CD4-positive, alpha-beta T cell treated with Interleukin-4 for 4 hours (primary cell): ENCODE measurements around the gene LSP1.
"Not testable (repeated sequence)": the region's sequence is repeated elsewhere in the genome, so short reads cannot be mapped to it uniquely, and the experiment has no call there.

Experiments
- DNase-seq: peaks from one replicate; pipeline ENCODE4 v3.0.0-alpha.2; 2020

The LSP1 gene

GRCh38 chr11:1852877-1853276 lies at the start of gene LSP1:
Gene LSP1 (plus strand): TSS chr11:1853084. CDS start chr11:1853145, 61 bp downstream.
- DNase-seq: peak; percentile 93

- no peak for DNase-seq
Observed at GRCh38 chr11:1803246-1803645, 49.6 kb upstream of the LSP1 start.

- not testable (repeated sequence) for DNase-seq
Observed at GRCh38 chr11:1803835-1804519, 48.9 kb upstream of the LSP1 start.

- DNase-seq: no peak
Observed at GRCh38 chr11:1805525-1805924, 47.4 kb upstream of the LSP1 start.

GRCh38 chr11:1807264-1807995 lies 45.5 kb upstream of the LSP1 start:
- DNase-seq: no peak

GRCh38 chr11:1810761-1811160 lies 42.1 kb upstream of the LSP1 start:
- DNase-seq: no peak

GRCh38 chr11:1812274-1812673 lies 40.6 kb upstream of the LSP1 start:
- DNase-seq: no peak

- DNase-seq: no peak
Observed at GRCh38 chr11:1812801-1813200, 40.1 kb upstream of the LSP1 start.

GRCh38 chr11:1813356-1813755 lies 39.5 kb upstream of the LSP1 start:
- DNase-seq: not testable (repeated sequence)

GRCh38 chr11:1814691-1815090 lies 38.2 kb upstream of the LSP1 start:
- DNase-seq: no peak

GRCh38 chr11:1815311-1815710 lies 37.6 kb upstream of the LSP1 start:
- no peak for DNase-seq

GRCh38 chr11:1815751-1816150 lies 37.1 kb upstream of the LSP1 start:
- no peak for DNase-seq

- DNase-seq: no peak
Observed at GRCh38 chr11:1817000-1817399, 35.9 kb upstream of the LSP1 start.

GRCh38 chr11:1817511-1817910 lies 35.4 kb upstream of the LSP1 start:
- DNase-seq: no peak

- no peak for DNase-seq
Observed at GRCh38 chr11:1819074-1819473, 33.8 kb upstream of the LSP1 start.

- DNase-seq: no peak
Observed at GRCh38 chr11:1820463-1821325, 32.2 kb upstream of the LSP1 start.

- no peak for DNase-seq
Observed at GRCh38 chr11:1821562-1821961, 31.3 kb upstream of the LSP1 start.

GRCh38 chr11:1822648-1823375 lies 30.1 kb upstream of the LSP1 start:
- DNase-seq: no peak

- DNase-seq: no peak
Observed at GRCh38 chr11:1823376-1824220, 29.3 kb upstream of the LSP1 start.

GRCh38 chr11:1824221-1825038 lies 28.5 kb upstream of the LSP1 start:
- no peak for DNase-seq
